ENCODE data around the gene TK2. TPM values are rescaled to one million over a fixed set of nuclear protein-coding genes. Genes with fewer than 3 reads are reported as not detected.

The TK2 gene
- total RNA-seq, 3 donors from 2014 or later, result 14.4 to 29.4 (median 17.8) TPM

DNA sequence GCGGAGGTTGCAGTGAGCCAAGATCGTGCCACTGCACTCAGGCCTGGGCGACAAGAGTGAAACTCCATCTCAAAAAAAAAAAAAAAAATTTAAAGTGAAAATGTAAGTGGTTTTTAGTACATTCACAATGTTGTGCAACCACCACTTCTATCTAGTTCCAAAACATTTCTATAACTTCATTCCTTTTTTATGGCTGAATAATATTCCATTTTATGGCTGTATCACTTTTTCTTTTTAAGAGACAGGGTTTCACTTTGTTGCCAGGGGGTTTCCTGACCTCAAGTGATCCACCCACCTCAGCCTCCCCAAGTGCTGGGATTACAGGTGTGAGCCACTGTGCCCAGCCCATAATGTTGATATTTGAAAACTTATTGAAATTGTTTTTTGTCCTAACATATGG lies 42.9 kb upstream of the TK2 start:
- TF ChIP-seq, protein P1, sequence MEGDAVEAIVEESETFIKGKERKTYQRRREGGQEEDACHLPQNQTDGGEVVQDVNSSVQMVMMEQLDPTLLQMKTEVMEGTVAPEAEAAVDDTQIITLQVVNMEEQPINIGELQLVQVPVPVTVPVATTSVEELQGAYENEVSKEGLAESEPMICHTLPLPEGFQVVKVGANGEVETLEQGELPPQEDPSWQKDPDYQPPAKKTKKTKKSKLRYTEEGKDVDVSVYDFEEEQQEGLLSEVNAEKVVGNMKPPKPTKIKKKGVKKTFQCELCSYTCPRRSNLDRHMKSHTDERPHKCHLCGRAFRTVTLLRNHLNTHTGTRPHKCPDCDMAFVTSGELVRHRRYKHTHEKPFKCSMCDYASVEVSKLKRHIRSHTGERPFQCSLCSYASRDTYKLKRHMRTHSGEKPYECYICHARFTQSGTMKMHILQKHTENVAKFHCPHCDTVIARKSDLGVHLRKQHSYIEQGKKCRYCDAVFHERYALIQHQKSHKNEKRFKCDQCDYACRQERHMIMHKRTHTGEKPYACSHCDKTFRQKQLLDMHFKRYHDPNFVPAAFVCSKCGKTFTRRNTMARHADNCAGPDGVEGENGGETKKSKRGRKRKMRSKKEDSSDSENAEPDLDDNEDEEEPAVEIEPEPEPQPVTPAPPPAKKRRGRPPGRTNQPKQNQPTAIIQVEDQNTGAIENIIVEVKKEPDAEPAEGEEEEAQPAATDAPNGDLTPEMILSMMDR (IDR thresholded peaks at IDR 0.05), result no peak
- Histone ChIP-seq H3K9me3 (no peaks in the 10 kb centered on the region), H3K36me3 (ENCODE audit: low read depth) (no peaks in the 10 kb centered on the region), H3K4me3 (no peak overlapping the region), H3K4me1 (ENCODE audit: low read depth) (no peaks in the 10 kb centered on the region)
- intact Hi-C loops (cut with DNase I, micrococcal nuclease), result no loop called here
- no peak for ATAC-seq
- DNase-seq, result no peak

DNA sequence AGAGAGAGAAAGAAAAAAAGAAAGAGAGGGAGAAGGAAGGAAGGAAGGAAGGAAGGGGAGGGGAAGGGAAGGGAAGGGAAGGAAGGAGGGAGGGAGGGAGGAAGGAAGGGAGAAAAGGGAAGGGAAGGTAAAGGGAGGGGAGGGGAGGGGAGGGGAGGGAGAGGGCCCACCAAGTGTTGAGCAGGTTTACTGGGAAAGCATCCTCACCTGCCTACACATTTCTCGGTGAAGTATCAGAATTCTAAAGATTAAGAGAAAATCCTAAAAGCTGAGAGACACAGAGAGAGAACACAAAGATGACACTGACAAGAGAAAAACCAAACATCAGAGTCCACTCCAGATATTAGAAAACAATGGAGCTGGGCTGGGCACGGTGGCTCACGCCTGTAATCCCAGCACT lies 42.3 kb upstream of the TK2 start:
- H3K4me3 ChIP-seq, result no peak overlapping the region
- intact Hi-C loops (cut with DNase I, micrococcal nuclease), result no loop called here
- no peak for ATAC-seq
- no peaks in the 10 kb centered on the region for H3K9me3 ChIP-seq
- H3K36me3 ChIP-seq (ENCODE audit: low read depth), result no peaks in the 10 kb centered on the region
- DNase-seq, result no peak
- H3K4me1 ChIP-seq (ENCODE audit: low read depth), result no peaks in the 10 kb centered on the region
- TF ChIP-seq, protein P1 (IDR thresholded peaks at IDR 0.05), result no peak

DNA sequence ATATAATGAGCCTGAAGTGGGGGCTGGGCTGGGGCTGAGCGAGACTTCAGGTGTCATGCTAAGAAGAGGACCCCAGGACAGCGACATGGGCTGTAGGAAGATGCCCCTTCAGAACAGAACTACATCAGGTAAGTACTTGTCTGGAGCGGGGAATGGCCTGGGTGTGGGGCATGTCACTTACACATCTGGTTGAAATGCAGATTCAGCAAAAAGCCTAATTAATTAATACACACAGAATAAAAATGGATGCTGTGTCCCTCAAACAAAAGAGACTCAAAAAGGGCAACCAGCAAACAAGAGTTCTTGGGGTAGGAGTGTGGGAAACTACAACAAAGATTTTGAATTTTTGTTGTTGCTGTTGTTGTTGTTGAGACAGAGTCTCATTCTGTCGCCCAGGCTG lies 41.1 kb upstream of the TK2 start:
- ATAC-seq (no peak), DNase-seq (no peak)
- H3K4me1 ChIP-seq (ENCODE audit: low read depth), result no peaks in the 10 kb centered on the region
- TF ChIP-seq, protein P1 (IDR thresholded peaks at IDR 0.05), result no peak
- H3K4me3 ChIP-seq, result no peak overlapping the region
- H3K36me3 ChIP-seq (ENCODE audit: low read depth), result no peaks in the 10 kb centered on the region
- no peaks in the 10 kb centered on the region for H3K9me3 ChIP-seq
- intact Hi-C loops (cut with DNase I, micrococcal nuclease), result no loop called here

DNA sequence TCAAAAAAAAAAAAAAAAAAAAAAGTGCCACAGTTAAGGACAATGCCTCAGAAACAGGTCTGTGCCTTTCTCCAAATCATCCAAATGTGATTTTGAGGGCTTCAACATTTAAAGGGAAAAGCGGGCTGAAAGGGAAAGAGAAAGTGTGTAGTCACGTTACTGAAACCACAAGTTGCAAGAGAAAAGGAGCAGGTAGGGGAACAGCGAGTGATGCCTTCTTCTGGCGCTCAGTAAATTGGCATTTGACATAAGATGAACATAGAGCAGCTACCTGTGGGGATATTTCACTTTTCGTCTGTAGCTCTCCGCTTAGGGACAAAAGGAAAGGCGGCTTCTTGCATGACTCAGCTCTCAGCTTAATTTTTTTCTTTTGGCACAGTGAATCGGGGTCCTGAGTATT lies 40.4 kb upstream of the TK2 start:
- Histone ChIP-seq H3K36me3 (ENCODE audit: low read depth) (no peaks in the 10 kb centered on the region), H3K4me3 (no peak overlapping the region), H3K9me3 (no peaks in the 10 kb centered on the region), H3K4me1 (ENCODE audit: low read depth) (no peaks in the 10 kb centered on the region)
- DNase-seq, result no peak
- intact Hi-C loops (cut with DNase I, micrococcal nuclease), result no loop called here
- peak; percentile 27 for ATAC-seq
- TF ChIP-seq, protein P1 (IDR thresholded peaks at IDR 0.05), result no peak

DNA sequence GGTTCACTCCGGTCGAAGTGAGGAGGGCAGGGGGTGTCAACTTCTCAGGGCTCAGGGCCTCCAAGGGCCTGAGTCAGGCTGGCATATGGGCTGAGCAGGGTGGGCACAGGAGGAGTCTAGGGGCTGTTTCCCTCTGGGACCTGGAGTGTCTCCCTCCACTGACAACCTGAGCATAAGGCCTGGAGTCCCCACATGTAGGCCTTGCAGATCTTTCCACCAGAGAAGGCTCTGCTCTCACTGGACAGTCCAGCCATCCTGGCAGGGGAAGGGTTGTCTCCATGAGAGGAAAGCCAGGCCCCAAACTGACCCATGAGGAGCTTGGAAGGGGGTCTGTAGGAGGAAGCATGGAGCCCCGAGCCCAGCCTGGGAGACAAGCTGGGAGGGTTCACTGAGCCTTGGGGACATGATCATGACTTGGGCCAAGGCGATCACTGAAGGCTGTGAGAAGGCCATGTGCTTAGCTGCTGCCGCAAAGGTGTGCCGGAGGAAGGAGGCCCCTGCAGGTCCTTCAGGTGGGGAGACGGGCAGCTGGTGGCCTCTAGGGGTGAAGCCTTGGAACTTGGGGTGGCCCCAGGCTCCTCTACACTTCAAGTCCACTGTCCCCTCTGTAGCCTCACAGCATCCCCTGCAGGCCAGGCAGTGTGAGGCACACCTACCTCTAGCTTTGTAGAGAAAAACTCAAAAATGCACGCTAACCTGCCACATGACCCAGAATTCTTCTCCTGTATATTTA lies 39.2 kb upstream of the TK2 start:
- no peaks in the 10 kb centered on the region for H3K36me3 ChIP-seq (ENCODE audit: low read depth)
- peak; percentile 87 for ATAC-seq
- TF ChIP-seq, protein P1 (IDR thresholded peaks at IDR 0.05), result peak; percentile 12
- peak; percentile 28 to 77 (median 59) for DNase-seq
- no peaks in the 10 kb centered on the region for H3K9me3 ChIP-seq
- no peak overlapping the region for H3K4me3 ChIP-seq
- intact Hi-C loops (cut with DNase I, micrococcal nuclease), result no loop called here
- H3K4me1 ChIP-seq (ENCODE audit: low read depth), result no peaks in the 10 kb centered on the region
